ENCODE data around the gene ZNF638. TPM values are rescaled to one million over a fixed set of nuclear protein-coding genes. Genes with fewer than 3 reads are reported as not detected.
"Not testable (repeated sequence)": the region's sequence is repeated elsewhere in the genome, so short reads cannot be mapped to it uniquely, and the experiment has no call there.

ZNF638 gene
- polyA plus RNA-seq (ENCODE audit: insufficient read length), result 84.3 TPM

DNA sequence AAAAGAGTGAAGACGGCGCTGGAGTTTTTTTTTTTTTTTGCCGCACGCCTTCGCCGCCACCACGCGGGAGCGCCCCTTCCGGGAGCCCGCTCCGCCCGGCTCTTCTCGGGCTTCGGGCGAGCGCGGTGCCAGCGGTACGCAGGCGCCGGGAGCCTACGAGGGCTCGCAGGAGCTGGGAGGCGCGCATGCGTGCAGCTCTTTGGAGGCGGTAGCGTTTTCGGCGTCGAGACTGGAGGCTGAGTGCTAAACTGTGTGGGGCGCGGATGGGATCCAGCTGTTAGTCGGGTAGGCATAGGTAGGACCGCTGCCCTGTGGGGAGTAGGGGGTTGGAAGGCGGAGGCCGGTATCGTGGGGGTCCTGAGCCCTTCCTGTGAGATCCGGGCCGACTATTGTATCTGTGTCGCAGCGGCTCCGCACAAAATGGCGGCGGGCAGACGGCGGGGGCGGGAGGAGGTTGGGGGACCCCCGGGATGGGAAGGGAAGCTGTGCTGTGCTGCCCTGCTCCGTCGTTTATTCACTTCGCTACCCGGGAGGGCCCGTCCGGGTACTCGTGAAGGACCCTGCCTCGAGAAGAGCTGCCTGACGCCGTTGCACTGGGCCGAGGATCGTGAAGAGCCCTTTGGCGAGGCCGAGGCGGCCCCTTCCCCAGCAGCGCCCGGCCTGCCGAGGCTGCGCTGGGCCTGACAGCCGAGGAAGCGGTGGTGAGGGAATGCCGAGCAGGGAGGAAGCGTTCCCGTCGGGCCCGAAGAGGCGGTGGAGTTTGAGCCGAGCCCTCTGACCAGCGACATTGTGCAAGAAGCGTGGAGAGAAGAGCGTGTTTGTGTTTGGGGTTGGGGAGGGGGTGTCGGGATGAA is at the start of gene ZNF638:
TSS of gene ZNF638 (plus strand) at position 202 of the 854 bp plus-strand sequence. CDS start 17,173 bp downstream, outside the sequence.
- DNase-seq, result peak; percentile 98

DNA sequence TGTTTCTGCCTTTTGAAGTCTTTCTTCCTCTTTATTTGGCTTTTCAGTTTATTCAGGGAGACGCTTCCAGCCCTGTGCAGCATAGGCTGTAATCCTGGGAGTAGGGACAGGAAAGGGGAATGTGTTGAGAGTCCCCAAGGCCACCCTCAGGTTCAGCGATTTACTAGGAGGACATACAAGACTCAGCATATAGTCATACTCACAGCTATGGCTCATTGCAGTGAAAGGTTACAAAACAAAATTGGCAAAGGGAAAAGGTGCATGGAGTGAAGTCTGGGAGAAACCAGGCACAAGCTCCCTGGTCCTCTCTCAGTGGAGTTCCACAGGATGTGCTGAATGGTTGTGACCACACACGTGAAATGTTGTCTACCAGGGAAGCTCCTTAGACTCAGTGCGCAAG is 49.6 kb upstream of the ZNF638 start:
- no peak for DNase-seq

DNA sequence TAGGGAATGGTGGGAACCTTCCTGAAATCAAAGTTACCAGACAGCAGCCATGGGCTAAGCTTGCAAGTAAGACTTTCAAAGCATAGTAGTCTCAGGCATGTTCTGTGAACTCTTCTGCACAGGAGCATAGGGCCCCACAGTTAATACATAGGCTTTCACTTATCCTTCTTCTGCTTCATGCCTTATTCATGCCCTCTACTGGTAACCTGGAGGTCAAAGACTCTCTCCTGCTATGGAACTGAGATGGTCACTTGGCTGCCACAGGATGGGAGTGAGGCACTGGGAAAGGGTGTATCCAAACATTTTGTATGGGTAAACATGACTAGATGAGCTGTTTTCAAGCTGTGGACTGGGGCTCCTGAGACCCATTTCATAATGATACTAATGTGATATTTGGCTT is 49.1 kb upstream of the ZNF638 start:
- no peak for DNase-seq

- DNase-seq, result no peak
Observed at GRCh38 chr2:71283131-71283530, 48.5 kb upstream of the ZNF638 start.

DNA sequence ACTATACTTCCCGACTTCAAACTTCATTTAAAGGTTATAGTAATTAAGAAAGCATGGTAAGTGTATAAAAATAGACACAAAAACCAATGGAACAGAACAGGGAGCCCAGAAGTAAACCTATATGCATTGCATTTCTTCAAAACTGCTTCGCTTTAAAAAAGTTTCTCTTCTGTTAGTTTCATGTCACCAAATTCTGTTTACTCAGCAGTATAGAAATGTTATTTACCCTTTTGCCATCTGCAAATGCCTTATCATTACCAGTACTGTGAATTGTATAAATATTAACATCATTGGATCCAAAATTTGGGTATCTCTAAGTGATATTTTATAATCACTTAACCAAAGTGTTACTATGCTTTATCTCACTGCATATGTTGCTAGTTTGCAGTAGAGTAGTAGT is 45.9 kb upstream of the ZNF638 start:
- DNase-seq, result no peak

- DNase-seq, result no peak
Observed at GRCh38 chr2:71291398-71291797, 40.2 kb upstream of the ZNF638 start.

- DNase-seq, result no peak
Observed at GRCh38 chr2:71292159-71292558, 39.4 kb upstream of the ZNF638 start.

DNA sequence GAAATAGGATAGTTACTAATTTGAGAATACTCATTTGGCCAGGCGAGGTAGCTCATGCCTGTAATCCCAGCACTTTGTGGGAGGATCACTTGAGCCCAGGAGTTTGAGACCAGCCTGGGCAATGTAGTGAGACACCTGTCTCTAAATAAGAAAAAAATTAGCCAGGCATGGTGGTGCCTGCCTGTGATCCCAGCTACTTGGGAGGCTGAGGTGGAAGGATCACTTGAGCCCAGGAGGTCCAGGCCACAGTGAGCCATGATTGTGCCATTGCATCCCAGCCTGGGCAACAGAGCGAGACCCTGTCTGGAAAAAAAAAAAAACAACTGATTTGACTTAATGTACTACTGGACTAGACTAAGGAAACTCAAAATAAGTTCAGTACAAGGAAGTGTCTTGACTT is 32.7 kb upstream of the ZNF638 start:
- DNase-seq, result no peak

DNA sequence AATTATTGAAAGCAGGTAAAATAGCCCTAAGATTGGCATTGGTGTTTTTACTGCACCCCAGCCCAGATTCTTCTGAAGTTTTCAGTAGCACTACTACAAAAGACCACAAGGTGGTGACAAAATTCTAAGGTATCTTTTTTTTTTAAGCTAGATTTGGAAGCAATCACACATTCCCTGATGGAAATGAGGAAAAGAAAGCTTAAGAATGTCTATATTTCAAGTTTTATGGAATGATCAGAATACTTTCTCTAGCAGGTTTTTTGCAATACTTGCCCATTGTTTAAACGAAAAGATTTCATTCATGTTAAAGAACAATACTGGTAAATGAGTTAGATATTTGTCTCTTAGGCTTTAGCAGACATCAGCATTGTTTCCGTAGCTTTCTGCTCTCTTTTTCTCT is 32.1 kb upstream of the ZNF638 start:
- DNase-seq, result peak; percentile 20

DNA sequence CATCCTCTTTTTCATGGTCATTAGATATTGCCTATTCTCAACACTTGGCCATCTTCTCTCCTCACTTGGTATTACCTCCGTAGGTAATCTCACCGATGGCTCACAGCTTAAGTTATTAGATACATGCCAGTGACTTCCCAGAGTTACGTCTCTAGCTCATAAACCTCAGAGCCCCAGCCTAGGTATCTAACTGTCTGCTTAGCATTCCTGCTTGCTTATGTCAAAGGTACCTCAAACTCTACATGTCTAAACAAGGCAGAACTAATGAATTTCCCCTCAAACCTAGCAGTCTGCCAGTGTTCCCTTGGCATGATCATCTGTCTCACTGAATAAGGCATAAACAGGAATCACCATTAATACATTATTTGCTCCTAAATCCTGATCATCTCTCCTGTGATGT is 27.7 kb upstream of the ZNF638 start:
- no peak for DNase-seq

DNA sequence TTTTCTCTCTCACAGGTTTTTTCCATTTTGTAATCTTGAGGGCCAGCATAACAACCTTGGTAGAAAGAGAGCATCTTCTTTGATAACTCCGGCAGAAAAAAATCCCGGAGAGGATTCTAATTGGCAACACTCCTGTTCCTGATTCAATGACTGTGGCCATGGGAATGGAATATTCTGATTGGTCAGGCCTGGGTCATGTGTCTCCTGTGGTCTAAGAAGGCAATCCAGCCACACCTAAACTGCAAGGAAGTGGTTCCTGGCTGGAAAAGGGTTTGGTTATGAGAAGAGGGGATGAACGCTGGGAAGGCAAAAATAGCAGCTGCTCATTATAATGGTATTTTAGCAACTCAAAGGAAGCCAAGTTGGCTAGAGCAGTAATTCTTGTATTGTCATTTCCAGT is 24.8 kb upstream of the ZNF638 start:
- no peak for DNase-seq

GRCh38 chr2:71313016-71313766 is 18.4 kb upstream of the ZNF638 start:
- no peak for DNase-seq

DNA sequence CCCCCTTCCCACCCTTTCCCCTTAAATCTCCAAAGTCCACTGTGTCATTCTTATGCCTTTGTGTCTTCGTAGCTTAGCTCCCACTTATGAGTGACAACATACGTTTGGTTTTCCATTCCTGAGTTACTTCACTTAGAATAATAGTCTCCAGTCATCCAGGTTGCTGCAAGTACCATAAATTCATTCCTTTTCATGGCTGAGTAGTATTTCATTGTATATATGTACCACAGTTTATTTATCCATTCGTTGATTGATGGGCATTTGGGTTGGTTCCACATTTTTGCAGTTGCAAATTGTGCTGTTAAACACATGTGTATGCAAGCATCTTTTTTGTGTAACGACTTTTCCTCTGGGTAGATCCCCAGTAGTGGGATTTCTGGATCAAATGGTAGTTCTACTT is 14.5 kb upstream of the ZNF638 start:
- DNase-seq, result no peak

GRCh38 chr2:71317900-71318299 is 13.7 kb upstream of the ZNF638 start:
- not testable (repeated sequence) for DNase-seq

- DNase-seq, result no peak
Observed at GRCh38 chr2:71323386-71323785, 8.2 kb upstream of the ZNF638 start.

- no peak for DNase-seq
Observed at GRCh38 chr2:71326968-71327367, 4.6 kb upstream of the ZNF638 start.

GRCh38 chr2:71327916-71328315 is 3.7 kb upstream of the ZNF638 start:
- no peak for DNase-seq

- DNase-seq, result no peak
Observed at GRCh38 chr2:71330155-71330554, 1.4 kb upstream of the ZNF638 start.

DNA sequence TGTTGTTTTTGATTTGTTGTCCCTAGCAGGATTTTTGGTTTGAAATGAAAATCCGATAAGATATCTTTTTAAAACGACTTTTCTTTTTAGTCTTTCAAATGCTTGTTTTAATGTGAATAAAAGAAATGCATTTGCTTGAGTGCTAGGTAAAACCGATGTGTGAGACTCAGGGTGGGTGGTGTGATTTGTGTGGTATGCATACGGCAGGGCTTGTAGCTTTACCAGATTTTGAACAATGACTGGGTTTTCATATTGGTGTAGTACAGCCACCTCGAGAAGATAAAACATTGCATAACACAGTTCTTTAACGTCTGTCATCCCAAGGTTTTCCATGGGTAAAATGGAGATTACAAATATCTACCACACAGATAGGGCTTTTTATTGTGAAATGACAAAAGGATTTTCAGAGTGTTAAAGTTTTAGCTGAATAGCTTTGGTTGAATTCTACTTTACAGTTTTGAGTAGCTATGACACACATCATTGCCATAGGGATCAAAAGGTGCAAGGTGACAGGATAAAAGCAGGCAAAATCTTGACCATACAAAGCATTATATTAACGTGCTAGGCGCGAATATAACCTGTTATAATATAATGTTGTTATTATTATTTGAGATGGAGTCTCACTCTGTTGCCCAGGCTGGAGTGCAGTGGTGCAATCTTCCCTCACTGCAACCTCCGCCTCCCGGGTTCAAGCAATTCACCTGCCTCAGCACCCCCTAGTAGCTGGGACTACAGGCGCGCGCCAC is 824 bp upstream of the ZNF638 start:
- no peak for DNase-seq

GRCh38 chr2:71331331-71331580 is 326 bp upstream of the ZNF638 start:
- DNase-seq, result not testable (repeated sequence)

DNA sequence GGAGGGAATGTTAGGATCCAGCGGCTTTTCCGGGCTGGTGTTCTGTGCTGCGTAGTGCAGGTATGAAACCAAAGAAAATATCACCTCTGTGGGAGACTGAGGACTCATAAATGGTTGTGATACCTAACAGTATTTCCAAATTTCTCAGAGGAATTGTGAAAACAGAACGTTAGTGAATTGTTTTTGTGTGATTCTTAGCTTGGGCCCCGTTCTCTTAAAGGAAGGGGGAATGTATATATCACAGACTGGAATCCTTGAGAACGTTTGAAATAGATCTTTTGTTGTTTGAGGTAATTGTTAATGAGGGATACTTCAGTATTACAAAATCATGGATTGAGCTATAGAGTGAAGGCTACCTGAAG is 834 bp downstream of the ZNF638 start:
- DNase-seq, result no peak

DNA sequence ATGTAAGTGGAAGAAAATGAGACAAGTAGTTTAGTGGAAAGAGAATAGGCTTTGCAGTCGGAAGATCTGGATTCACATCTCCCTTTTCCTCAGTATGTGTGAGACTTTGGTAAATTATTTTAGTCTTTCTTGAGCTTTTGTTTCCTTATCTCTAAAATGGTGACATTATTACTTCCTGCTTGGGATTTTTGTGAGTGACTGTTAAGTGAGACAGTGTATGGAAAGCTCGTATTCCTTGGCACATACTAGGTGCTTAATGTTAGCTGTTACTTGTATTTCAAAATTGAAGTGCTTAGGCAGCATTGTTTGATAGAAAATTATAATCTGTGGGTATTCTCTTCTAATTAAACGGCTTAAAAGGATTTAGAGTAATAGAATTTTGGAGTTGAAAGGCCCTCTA is 2.0 kb downstream of the ZNF638 start:
- DNase-seq, result no peak

DNA sequence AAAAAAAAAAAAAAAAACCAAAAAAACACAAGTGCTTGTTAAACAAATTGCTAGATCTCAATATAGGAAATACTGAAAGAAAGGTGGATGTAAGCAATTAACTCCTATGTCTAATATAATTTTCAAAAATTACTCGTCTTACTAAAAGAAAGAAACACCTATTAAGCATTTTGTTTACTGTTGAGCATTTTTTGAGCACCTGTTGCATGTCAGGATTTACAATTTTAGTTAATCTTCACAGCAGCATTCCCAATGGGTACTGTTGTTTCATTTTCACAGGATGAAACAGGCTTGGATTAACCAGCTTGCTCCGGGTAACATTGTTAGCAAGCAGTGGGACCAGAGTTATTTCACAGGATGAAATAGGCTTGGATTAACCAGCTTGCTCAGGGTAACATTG is 4.8 kb downstream of the ZNF638 start:
- DNase-seq, result no peak

DNA sequence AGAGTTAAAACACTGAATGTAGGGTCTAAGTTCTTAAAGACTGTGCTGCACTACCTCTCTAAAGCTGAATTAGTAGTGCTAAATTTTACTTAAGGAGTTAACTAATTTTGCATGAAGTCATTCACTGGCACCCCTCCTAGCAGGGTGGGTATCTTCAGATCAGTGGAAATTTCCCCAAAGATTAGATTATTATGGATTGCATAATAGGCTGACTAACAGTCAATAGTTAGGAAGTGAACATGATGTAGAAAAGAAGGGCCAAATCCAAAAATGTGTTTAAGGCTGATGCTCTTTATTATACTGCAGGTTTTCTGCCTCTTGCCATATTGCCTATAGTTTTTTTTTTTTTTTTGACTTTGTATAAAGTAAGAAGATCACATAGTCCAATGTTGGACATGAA is 5.2 kb downstream of the ZNF638 start:
- peak; percentile 19 for DNase-seq
